ENCODE data around the gene SPPL2A.
A peak's percentile ranks its signal among the peaks of the same experiment; 100 is the strongest.

- TF ChIP-seq CTCF (IDR thresholded peaks at IDR 0.05; ENCODE audit: low read depth, low read length, missing input control) (peak; percentile 12), RXRA (IDR thresholded peaks at IDR 0.05) (no peak), RAD21 (IDR thresholded peaks at IDR 0.05) (no peak)
Observed at GRCh38 chr15:50777042-50777441, 11.5 kb upstream of the SPPL2A start.

Measured in liver (tissue), 3 donors.